K562 (cell line): ENCODE measurements around the gene NECTIN2. TPM values are rescaled to one million over a fixed set of nuclear protein-coding genes. Genes with fewer than 3 reads are reported as not detected.
"Not testable (repeated sequence)": the region's sequence is repeated elsewhere in the genome, so short reads cannot be mapped to it uniquely, and the experiment has no call there.

ENCODE experiments used
- BRD9 ChIP-seq: fragments of 450-650 bp; IDR thresholded peaks from 2 replicates; pipeline ENCODE4 v1.6.1; 2018; ENCODE audit warnings: low read depth; ENCODE audit not compliant: partially characterized antibody
- C11orf30 ChIP-seq: fragments of 450-650 bp; IDR thresholded peaks from 2 replicates; pipeline ENCODE4 v1.6.1; 2016; ENCODE audit warnings: low read depth, mild to moderate bottlenecking
- CBFA2T2 ChIP-seq: fragments of 450-650 bp; conservative IDR thresholded peaks from 2 replicates; pipeline ENCODE4 v1.6.1; 2017; ENCODE audit warnings: mild to moderate bottlenecking
- CBFA2T3 ChIP-seq: fragments of 450-650 bp; IDR thresholded peaks from 2 replicates; pipeline ENCODE4 v1.6.1; 2017
- DACH1 ChIP-seq: fragments of 450-650 bp; IDR thresholded peaks from 2 replicates; pipeline ENCODE4 v1.6.1; 2018; ENCODE audit not compliant: partially characterized antibody
- EP300 ChIP-seq: IDR thresholded peaks from 2 replicates; pipeline ENCODE4 v1.6.1; 2012; ENCODE audit warnings: low read length, improper control_type of control experiment
- KLF16 ChIP-seq: IDR thresholded peaks from 2 replicates; pipeline ENCODE4 v1.6.1; 2016; ENCODE audit warnings: antibody characterized with exemption
- KLF6 ChIP-seq: fragments of 250-450 bp; sonication (Bioruptor Pico); IDR thresholded peaks from 2 replicates; pipeline ENCODE4 v1.4.0; 2020; ENCODE audit warnings: mild to moderate bottlenecking, moderate library complexity, borderline replicate concordance
- MAFK ChIP-seq: IDR thresholded peaks from 2 replicates; pipeline ENCODE4 v1.6.1; 2011; ENCODE audit warnings: low read length, improper control_type of control experiment
- MLLT1 ChIP-seq, 2 experiments: fragments of 450-650 bp; IDR thresholded peaks; 2 replicates each; pipeline ENCODE4 v1.6.1; 2016
- MYBL2 ChIP-seq, 2 experiments: fragments of 450-650 bp in 1 of 2; sonication (generic) in 1 of 2; formaldehyde crosslinking in 1 of 2; IDR thresholded peaks; 2 replicates each; pipeline versions ENCODE4 v1.6.1 to v1.8.1; 2017 to 2022; ENCODE audit warnings: borderline replicate concordance in 1 of 2, inconsistent platforms in 1 of 2, low read depth in 1 of 2, mild to moderate bottlenecking in 1 of 2, missing genetic modification reagents in 1 of 2, moderate library complexity in 1 of 2
- NFE2L1 ChIP-seq: fragments of 450-650 bp; IDR thresholded peaks from 2 replicates; pipeline ENCODE4 v1.6.1; 2016; ENCODE audit warnings: missing genetic modification characterization, low read depth, mild to moderate bottlenecking, missing compliant biosample characterization, moderate library complexity, borderline replicate concordance
- NR2C2 ChIP-seq, 2 experiments: fragments of 200-800 bp in 1 of 2; sonication (Bioruptor generic) in 1 of 2; sonication (generic) in 1 of 2; formaldehyde crosslinking in 1 of 2; IDR thresholded peaks; 2 replicates each; pipeline versions ENCODE4 v1.6.1 to v1.8.0; 2016 to 2022; ENCODE audit warnings: mild to moderate bottlenecking in 1 of 2, missing compliant biosample characterization in 1 of 2, missing genetic modification characterization in 1 of 2, missing genetic modification reagents in 1 of 2
- SREBF2 ChIP-seq: sonication (generic); formaldehyde crosslinking; IDR thresholded peaks from 2 replicates; pipeline ENCODE4 v1.4.0; 2020; ENCODE audit warnings: mild to moderate bottlenecking, missing genetic modification reagents
- ZBTB11 ChIP-seq, 3 experiments: fragments of 200-800 bp in 1 of 3; fragments of 250-450 bp in 1 of 3; fragments of 450-650 bp in 1 of 3; sonication (Bioruptor Pico) in 1 of 3; sonication (Bioruptor generic) in 1 of 3; formaldehyde crosslinking in 1 of 3; IDR thresholded peaks; 2 replicates each; pipeline versions ENCODE4 v1.6.1 to v1.8.0; 2016 to 2022; ENCODE audit warnings: mild to moderate bottlenecking in 2 of 3, missing genetic modification characterization in 2 of 3, missing compliant biosample characterization in 1 of 3, moderate library complexity in 1 of 3
- ZNF316 ChIP-seq: fragments of 450-650 bp; IDR thresholded peaks from 2 replicates; pipeline ENCODE4 v1.6.1; 2016
- ZNF639 ChIP-seq, 2 experiments: fragments of 200-800 bp in 1 of 2; sonication (Bioruptor generic) in 1 of 2; sonication (generic) in 1 of 2; formaldehyde crosslinking in 1 of 2; IDR thresholded peaks in 1 of 2; conservative IDR thresholded peaks in 1 of 2; 2 replicates each; pipeline versions ENCODE4 v1.5.0 to v1.6.1; 2016 to 2020; ENCODE audit warnings: missing compliant biosample characterization in 1 of 2, missing genetic modification characterization in 1 of 2, missing genetic modification reagents in 1 of 2
- ZNF644 ChIP-seq: fragments of 200-800 bp; sonication (Bioruptor generic); IDR thresholded peaks from 2 replicates; pipeline ENCODE4 v1.6.1; 2016; ENCODE audit warnings: low read depth, missing genetic modification characterization, missing compliant biosample characterization
- ZNF766 ChIP-seq: fragments of 200-800 bp; sonication (Bioruptor generic); conservative IDR thresholded peaks from 2 replicates; pipeline ENCODE4 v1.6.1; 2016; ENCODE audit warnings: missing genetic modification characterization, missing compliant biosample characterization
- polyA plus RNA-seq, 8 experiments: library from polyadenylated mRNA; depleted of rRNA in 4 of 8; stranded (reverse) in 5 of 8; unstranded in 3 of 8; fragments of >200 nt; fragmentation: Nextera tagmentation in 2 of 8; fragmentation: Illumina TruSeq in 1 of 8; extraction: Ambion mirVana in 2 of 8; extraction: Trizol in 1 of 8; gene quantifications; 2 replicates each; pipeline versions ENCODE4 v1.2.1 to v1.2.3, GENCODE V29; 2011 to 2014; ENCODE audit warnings: inconsistent platforms in 1 of 8, missing spikeins in 1 of 8
- total RNA-seq, 7 experiments: library from RNA; depleted of rRNA in 6 of 7; stranded (reverse); fragments of >200 nt in 6 of 7; fragmentation: Illumina TruSeq in 2 of 7; extraction: Trizol in 2 of 7; gene quantifications; 2 replicates each; pipeline versions ENCODE4 v1.2.1 to v1.2.3, GENCODE V29; 2011 to 2021; ENCODE audit warnings: low replicate concordance in 1 of 7

The NECTIN2 gene
- total and polyA plus RNA-seq, 9 of the 15 experiments (the other 6 are each of a cell fraction or from before 2014, with no cell fraction given), result 3.9 to 94.9 (median 34.9) TPM

GRCh38 chr19:44913512-44914432, 67.7 kb downstream of the NECTIN2 start (continued):
- peak; percentile 89 for TF ChIP-seq CBFA2T3
- peak; percentile 61; the same call in 1 of the 2 replicates for TF ChIP-seq KLF6
- peak; percentile 79; the same call in 1 of the 2 replicates for TF ChIP-seq NFE2L1 (tag)
- TF ChIP-seq C11orf30, result peak; percentile 95
- peak in 1 of 2 experiments; percentile 15; a peak in 1 of 4 replicates for TF ChIP-seq MLLT1 (IDR thresholded peaks at IDR 0.05)
- TF ChIP-seq ZNF316, result peak; percentile 94
- peak; percentile 57 for TF ChIP-seq MAFK
- peak; percentile 19 for TF ChIP-seq BRD9
- peak; percentile 35; the same call in 1 of the 2 replicates for TF ChIP-seq MYBL2 (IDR thresholded peaks at IDR 0.05; ENCODE audit: low read depth)
- TF ChIP-seq MYBL2 (CRISPR knock-in tag; IDR thresholded peaks at IDR 0.05; ENCODE audit: borderline replicate concordance); NR2C2 (CRISPR knock-in tag; IDR thresholded peaks at IDR 0.05): not testable (repeated sequence)
- peak in 1 of 2 experiments; percentile 49; a peak in 1 of 4 replicates for TF ChIP-seq ZNF639 (CRISPR knock-in tag; conservative IDR thresholded peaks at IDR 0.05 in 1 of 2, IDR thresholded peaks at IDR 0.05 in 1 of 2)
- TF ChIP-seq EP300, result peak; percentile 87
- TF ChIP-seq ZBTB11 (CRISPR knock-in tag; IDR thresholded peaks at IDR 0.05), result 0 out of 6 replicates have a peak, but pooled peaks of 1 of the 3 experiments have one; percentile 9
- peak; percentile 82 for TF ChIP-seq CBFA2T2
- peak; percentile 94 for TF ChIP-seq NR2C2 (tag; IDR thresholded peaks at IDR 0.05)
- peak; percentile 43; the same call in 1 of the 2 replicates for TF ChIP-seq KLF16
- peak; percentile 67; the same call in 1 of the 2 replicates for TF ChIP-seq ZNF766
- peak; percentile 67; the same call in 1 of the 2 replicates for TF ChIP-seq ZNF644 (tag)
- peak; percentile 49 for TF ChIP-seq DACH1
- 0 out of 2 replicates have a peak, but pooled peaks have one; percentile 12 for TF ChIP-seq SREBF2
